Activated CD4-positive, CD25-positive, alpha-beta regulatory T cell treated with anti-CD3 and anti-CD28 coated beads, Interleukin-2, amount 50 U/mL, for 16 hours (primary cell): ENCODE results near the gene PGA4.
"Not testable (repeated sequence)": the region's sequence is repeated elsewhere in the genome, so short reads cannot be mapped to it uniquely, and the experiment has no call there.

Source experiments
- DNase-seq: peaks from one replicate; pipeline ENCODE4 v3.0.0-alpha.2; 2020; ENCODE audit warnings: low read depth, low spot score

PGA4 gene

GRCh38 chr11:61222047-61222446 is at the start of gene PGA4:
TSS of gene PGA4 (plus strand) at chr11:61222347. CDS start at chr11:61222401, 54 bp downstream.
- not testable (repeated sequence) for DNase-seq

- DNase-seq: no peak
Measured at GRCh38 chr11:61172356-61172755, 49.8 kb upstream of the PGA4 start.

GRCh38 chr11:61172888-61173287 is 49.3 kb upstream of the PGA4 start:
- no peak for DNase-seq

GRCh38 chr11:61173456-61173855 is 48.7 kb upstream of the PGA4 start:
- no peak for DNase-seq

- DNase-seq: no peak
Measured at GRCh38 chr11:61174273-61174672, 47.9 kb upstream of the PGA4 start.

- no peak for DNase-seq
Measured at GRCh38 chr11:61174949-61175348, 47.2 kb upstream of the PGA4 start.

GRCh38 chr11:61176446-61176845 is 45.7 kb upstream of the PGA4 start:
- DNase-seq: no peak

- DNase-seq: not testable (repeated sequence)
Measured at GRCh38 chr11:61180205-61180604, 41.9 kb upstream of the PGA4 start.

GRCh38 chr11:61181489-61181888 is 40.7 kb upstream of the PGA4 start:
- no peak for DNase-seq

- no peak for DNase-seq
Measured at GRCh38 chr11:61183645-61184044, 38.5 kb upstream of the PGA4 start.

- DNase-seq: no peak
Measured at GRCh38 chr11:61186504-61186903, 35.6 kb upstream of the PGA4 start.

- peak; percentile 57 for DNase-seq
Measured at GRCh38 chr11:61187505-61188130, 34.5 kb upstream of the PGA4 start.

- DNase-seq: no peak
Measured at GRCh38 chr11:61189933-61190332, 32.2 kb upstream of the PGA4 start.

- no peak for DNase-seq
Measured at GRCh38 chr11:61193596-61193995, 28.6 kb upstream of the PGA4 start.

GRCh38 chr11:61194169-61194671 is 27.9 kb upstream of the PGA4 start:
- DNase-seq: no peak

GRCh38 chr11:61194981-61195695 is 27.0 kb upstream of the PGA4 start:
- DNase-seq: no peak

GRCh38 chr11:61195719-61196118 is 26.4 kb upstream of the PGA4 start:
- DNase-seq: no peak

- no peak for DNase-seq
Measured at GRCh38 chr11:61198361-61198760, 23.8 kb upstream of the PGA4 start.

GRCh38 chr11:61198948-61199523 is 23.1 kb upstream of the PGA4 start:
- DNase-seq: no peak

- no peak for DNase-seq
Measured at GRCh38 chr11:61201476-61201875, 20.7 kb upstream of the PGA4 start.

- not testable (repeated sequence) for DNase-seq
Measured at GRCh38 chr11:61202950-61203746, 19.0 kb upstream of the PGA4 start, which contains the start of gene PGA3. TSS of gene PGA3 (plus strand) at chr11:61203515. CDS start at chr11:61203565, 50 bp downstream.

GRCh38 chr11:61203873-61204272 is 18.3 kb upstream of the PGA4 start:
- not testable (repeated sequence) for DNase-seq
